Activated naive CD8-positive, alpha-beta T cell treated with anti-CD3 and anti-CD28 coated beads for 36 hours (primary cell): ENCODE results near the gene DCLK1. TPM values are rescaled to one million over a fixed set of nuclear protein-coding genes. Genes with fewer than 3 reads are reported as not detected.

Experiments used
- DNase-seq: peaks from one replicate; pipeline ENCODE4 v3.0.0; 2021
- H3K27ac Mint-ChIP-seq: one replicate; pipeline ENCODE4 v1.8.0; 2022; ENCODE audit warnings: mild to moderate bottlenecking, moderate library complexity, mixed read lengths
- H3K27me3 Mint-ChIP-seq: one replicate; pipeline ENCODE4 v1.8.0; 2022; ENCODE audit warnings: mild to moderate bottlenecking, mixed read lengths
- H3K36me3 Mint-ChIP-seq: one replicate; pipeline ENCODE4 v1.8.0; 2021; ENCODE audit warnings: mild to moderate bottlenecking, mixed read lengths
- H3K4me1 Mint-ChIP-seq: one replicate; pipeline ENCODE4 v1.8.0; 2021; ENCODE audit warnings: mixed read lengths
- H3K4me3 Mint-ChIP-seq: one replicate; pipeline ENCODE4 v1.8.0; 2022; ENCODE audit warnings: mild to moderate bottlenecking, moderate library complexity, mixed read lengths
- H3K9me3 Mint-ChIP-seq: one replicate; pipeline ENCODE4 v1.8.0; 2022; ENCODE audit warnings: mixed read lengths
- total RNA-seq, 2 experiments: library from RNA; stranded (reverse); gene quantifications; one replicate each; pipeline ENCODE4 v1.2.3, GENCODE V29; 2021

DCLK1 gene
- total RNA-seq, 2 experiments from 2014 or later, result not detected

GRCh38 chr13:35916146-35916545 lies 215.0 kb downstream of the DCLK1 start:
- Mint-ChIP-seq H3K27me3 (peaks cover 11% of the 10 kb centered on the region), H3K4me1 (no peaks in the 10 kb centered on the region), H3K4me3 (no peak overlapping the region), H3K36me3 (no peaks in the 10 kb centered on the region), H3K9me3 (no peaks in the 10 kb centered on the region), H3K27ac (no peak overlapping the region)
- DNase-seq, result no peak

- Mint-ChIP-seq H3K36me3 (no peaks in the 10 kb centered on the region), H3K27ac (no peak overlapping the region), H3K4me3 (no peak overlapping the region), H3K9me3 (no peaks in the 10 kb centered on the region), H3K4me1 (no peaks in the 10 kb centered on the region), H3K27me3 (peaks cover 7% of the 10 kb centered on the region)
- DNase-seq, result no peak
These were observed 216.5 kb downstream of the DCLK1 start for GRCh38 chr13:35914662-35915061.

GRCh38 chr13:35912841-35913240 lies 218.3 kb downstream of the DCLK1 start:
- Mint-ChIP-seq H3K4me1 (no peaks in the 10 kb centered on the region), H3K27ac (no peak overlapping the region), H3K36me3 (no peaks in the 10 kb centered on the region), H3K9me3 (no peaks in the 10 kb centered on the region), H3K27me3 (peaks cover 7% of the 10 kb centered on the region), H3K4me3 (no peak overlapping the region)
- no peak for DNase-seq

GRCh38 chr13:35909837-35910540 lies 221.2 kb downstream of the DCLK1 start:
- DNase-seq, result no peak
- no peaks in the 10 kb centered on the region for H3K36me3 Mint-ChIP-seq
- H3K27ac Mint-ChIP-seq, result no peak overlapping the region
- peaks cover 4% of the 10 kb centered on the region for H3K27me3 Mint-ChIP-seq
- no peaks in the 10 kb centered on the region for H3K9me3 Mint-ChIP-seq
- no peak overlapping the region for H3K4me3 Mint-ChIP-seq
- H3K4me1 Mint-ChIP-seq, result no peaks in the 10 kb centered on the region

- H3K4me1 Mint-ChIP-seq, result no peaks in the 10 kb centered on the region
- no peak overlapping the region for H3K4me3 Mint-ChIP-seq
- H3K36me3 Mint-ChIP-seq, result no peaks in the 10 kb centered on the region
- DNase-seq, result no peak
- H3K27ac Mint-ChIP-seq, result no peak overlapping the region
- peaks cover 4% of the 10 kb centered on the region for H3K27me3 Mint-ChIP-seq
- no peaks in the 10 kb centered on the region for H3K9me3 Mint-ChIP-seq
These were observed 222.1 kb downstream of the DCLK1 start for GRCh38 chr13:35909091-35909490.

GRCh38 chr13:35908226-35908625 lies 223.0 kb downstream of the DCLK1 start:
- Mint-ChIP-seq H3K27me3 (peaks cover 4% of the 10 kb centered on the region), H3K9me3 (no peaks in the 10 kb centered on the region), H3K36me3 (no peaks in the 10 kb centered on the region), H3K27ac (no peak overlapping the region), H3K4me1 (no peaks in the 10 kb centered on the region), H3K4me3 (no peak overlapping the region)
- no peak for DNase-seq

- H3K27me3 Mint-ChIP-seq, result peaks cover 3% of the 10 kb centered on the region
- no peak overlapping the region for H3K4me3 Mint-ChIP-seq
- H3K36me3 Mint-ChIP-seq, result no peaks in the 10 kb centered on the region
- no peaks in the 10 kb centered on the region for H3K9me3 Mint-ChIP-seq
- H3K4me1 Mint-ChIP-seq, result no peaks in the 10 kb centered on the region
- no peak overlapping the region for H3K27ac Mint-ChIP-seq
- DNase-seq, result no peak
These were observed 224.5 kb downstream of the DCLK1 start for GRCh38 chr13:35906636-35907035.

- Mint-ChIP-seq H3K27me3 (peaks cover 3% of the 10 kb centered on the region), H3K4me3 (no peak overlapping the region), H3K4me1 (no peaks in the 10 kb centered on the region), H3K9me3 (no peaks in the 10 kb centered on the region), H3K36me3 (no peaks in the 10 kb centered on the region), H3K27ac (no peak overlapping the region)
- no peak for DNase-seq
These were observed 228.1 kb downstream of the DCLK1 start for GRCh38 chr13:35903075-35903474.

GRCh38 chr13:35898041-35898440 lies 233.1 kb downstream of the DCLK1 start:
- Mint-ChIP-seq H3K9me3 (peaks cover 3% of the 10 kb centered on the region), H3K36me3 (no peaks in the 10 kb centered on the region), H3K27me3 (peaks cover 3% of the 10 kb centered on the region), H3K27ac (no peak overlapping the region), H3K4me3 (no peak overlapping the region), H3K4me1 (no peaks in the 10 kb centered on the region)
- no peak for DNase-seq

GRCh38 chr13:35894636-35895035 lies 236.5 kb downstream of the DCLK1 start:
- no peak for DNase-seq
- Mint-ChIP-seq H3K27ac (no peak overlapping the region), H3K36me3 (no peaks in the 10 kb centered on the region), H3K4me1 (no peaks in the 10 kb centered on the region), H3K4me3 (no peak overlapping the region), H3K27me3 (no peaks in the 10 kb centered on the region), H3K9me3 (peaks cover 3% of the 10 kb centered on the region)

GRCh38 chr13:35892837-35893814 lies 238.1 kb downstream of the DCLK1 start:
- Mint-ChIP-seq H3K27ac (no peak overlapping the region), H3K27me3 (no peaks in the 10 kb centered on the region), H3K9me3 (peaks cover 3% of the 10 kb centered on the region), H3K36me3 (no peaks in the 10 kb centered on the region), H3K4me1 (no peaks in the 10 kb centered on the region), H3K4me3 (no peak overlapping the region)
- DNase-seq, result no peak

- Mint-ChIP-seq H3K36me3 (no peaks in the 10 kb centered on the region), H3K27me3 (no peaks in the 10 kb centered on the region), H3K9me3 (peaks cover 1% of the 10 kb centered on the region), H3K27ac (no peak overlapping the region), H3K4me3 (no peak overlapping the region), H3K4me1 (no peaks in the 10 kb centered on the region)
- no peak for DNase-seq
These were observed 239.4 kb downstream of the DCLK1 start for GRCh38 chr13:35891507-35892441.

GRCh38 chr13:35889560-35889959 lies 241.6 kb downstream of the DCLK1 start:
- H3K27me3 Mint-ChIP-seq, result no peaks in the 10 kb centered on the region
- H3K4me1 Mint-ChIP-seq, result no peaks in the 10 kb centered on the region
- no peak overlapping the region for H3K27ac Mint-ChIP-seq
- H3K4me3 Mint-ChIP-seq, result no peak overlapping the region
- H3K9me3 Mint-ChIP-seq, result no peaks in the 10 kb centered on the region
- DNase-seq, result no peak
- no peaks in the 10 kb centered on the region for H3K36me3 Mint-ChIP-seq

GRCh38 chr13:35888981-35889380 lies 242.2 kb downstream of the DCLK1 start:
- DNase-seq, result no peak
- Mint-ChIP-seq H3K4me1 (no peaks in the 10 kb centered on the region), H3K4me3 (no peak overlapping the region), H3K27me3 (no peaks in the 10 kb centered on the region), H3K36me3 (no peaks in the 10 kb centered on the region), H3K9me3 (no peaks in the 10 kb centered on the region), H3K27ac (no peak overlapping the region)

GRCh38 chr13:35888457-35888883 lies 242.7 kb downstream of the DCLK1 start:
- Mint-ChIP-seq H3K36me3 (no peaks in the 10 kb centered on the region), H3K9me3 (no peaks in the 10 kb centered on the region), H3K27ac (no peak overlapping the region), H3K4me3 (no peak overlapping the region), H3K27me3 (no peaks in the 10 kb centered on the region), H3K4me1 (no peaks in the 10 kb centered on the region)
- no peak for DNase-seq
